Gastroesophageal sphincter (tissue), 4 donors: Measurements from ENCODE around the gene PTPRG. TPM values are rescaled to one million over a fixed set of nuclear protein-coding genes. Genes with fewer than 3 reads are reported as not detected.

ENCODE experiments used
- ATAC-seq: fragments of 150-250 bp; one replicate; pipeline ENCODE4 v1.9.1; 2016; ENCODE audit warnings: mild to moderate bottlenecking, moderate library complexity
- H3K27ac ChIP-seq, 4 donors: fragments of 200-600 bp; sonication (generic) in 3 of 4; 1 replicate in 3 of 4; 2 replicates in 1 of 4; pipeline ENCODE4 v1.5.1; 2016 to 2019
- H3K27me3 ChIP-seq: fragments of 200-600 bp; sonication (generic); one replicate; pipeline ENCODE4 v1.5.1; 2019
- H3K36me3 ChIP-seq, 2 donors: fragments of 200-600 bp; sonication (generic); one replicate each; pipeline ENCODE4 v1.5.1; 2019; ENCODE audit warnings: control low read depth in 1 of 2
- H3K4me1 ChIP-seq, 3 donors: fragments of 200-600 bp; sonication (generic); 1 replicate in 2 of 3; 2 replicates in 1 of 3; pipeline ENCODE4 v1.5.1; 2016 to 2019; ENCODE audit warnings: control low read depth in 2 of 3
- H3K4me3 ChIP-seq, 2 donors: fragments of 200-600 bp; sonication (generic); one replicate each; pipeline ENCODE4 v1.5.1; 2019; ENCODE audit warnings: mild to moderate bottlenecking in 1 of 2, moderate library complexity in 1 of 2
- H3K9me3 ChIP-seq, 3 donors: fragments of 200-600 bp; sonication (generic); one replicate each; pipeline ENCODE4 v1.5.1; 2017 to 2019; ENCODE audit warnings: control low read depth in 2 of 3
- EP300 ChIP-seq: sonication (generic); formaldehyde crosslinking; IDR thresholded peaks from one replicate; pipeline ENCODE4 v1.6.1; 2017; ENCODE audit warnings: antibody characterized with exemption, mild to moderate bottlenecking
- POLR2A ChIP-seq, 2 donors: fragments of 450-650 bp; IDR thresholded peaks; one replicate each; pipeline ENCODE4 v1.6.1; 2017; ENCODE audit warnings: antibody characterized with exemption in 2 of 2, mild to moderate bottlenecking in 2 of 2, moderate library complexity in 1 of 2
- POLR2AphosphoS5 ChIP-seq: sonication (generic); formaldehyde crosslinking; IDR thresholded peaks from one replicate; pipeline ENCODE4 v1.6.1; 2017; ENCODE audit warnings: antibody characterized with exemption
- WGBS, 2 donors: methylation state at CpG; one replicate each; pipeline ENCODE4 v1.1.5; 2018; ENCODE audit warnings: low coverage in 1 of 2; 5-methylcytosine and 5-hydroxymethylcytosine counted together
- total RNA-seq, 4 donors: library from RNA; depleted of rRNA; stranded (reverse); fragments of >200 nt; gene quantifications; one replicate each; pipeline ENCODE4 v1.1.0, GENCODE V29; 2016
- TF ChIP-seq, protein P1 (sequence below), 4 experiments: fragments of 200-600 bp in 2 of 4; fragments of 450-650 bp in 2 of 4; sonication (generic) in 1 of 4; IDR thresholded peaks; one replicate each; pipeline ENCODE4 v1.5.1; 2017 to 2019; ENCODE audit warnings: antibody characterized with exemption in 4 of 4, mild to moderate bottlenecking in 2 of 4, moderate library complexity in 2 of 4

Gene PTPRG
- total RNA-seq, 4 donors from 2014 or later, result 48.7 to 81.9 (median 52.8) TPM

GRCh38 chr3:62110443-62111225 is 549.3 kb downstream of the PTPRG start:
- H3K9me3 ChIP-seq, result no peaks in the 10 kb centered on the region
- no peaks in the 10 kb centered on the region for H3K36me3 ChIP-seq
- H3K27me3 ChIP-seq, result no peaks in the 10 kb centered on the region
- no peak overlapping the region for H3K27ac ChIP-seq
- H3K4me1 ChIP-seq, result no peaks in the 10 kb centered on the region
- H3K4me3 ChIP-seq, result no peak overlapping the region
- 80 to 89% methylated on average over 5 of the region's 5 CpGs for WGBS, 2 donors
- ATAC-seq, result no peak
- TF ChIP-seq POLR2AphosphoS5 (no peak), POLR2A (IDR thresholded peaks at IDR 0.05) (no peak), EP300 (no peak)
- TF ChIP-seq, protein P1, sequence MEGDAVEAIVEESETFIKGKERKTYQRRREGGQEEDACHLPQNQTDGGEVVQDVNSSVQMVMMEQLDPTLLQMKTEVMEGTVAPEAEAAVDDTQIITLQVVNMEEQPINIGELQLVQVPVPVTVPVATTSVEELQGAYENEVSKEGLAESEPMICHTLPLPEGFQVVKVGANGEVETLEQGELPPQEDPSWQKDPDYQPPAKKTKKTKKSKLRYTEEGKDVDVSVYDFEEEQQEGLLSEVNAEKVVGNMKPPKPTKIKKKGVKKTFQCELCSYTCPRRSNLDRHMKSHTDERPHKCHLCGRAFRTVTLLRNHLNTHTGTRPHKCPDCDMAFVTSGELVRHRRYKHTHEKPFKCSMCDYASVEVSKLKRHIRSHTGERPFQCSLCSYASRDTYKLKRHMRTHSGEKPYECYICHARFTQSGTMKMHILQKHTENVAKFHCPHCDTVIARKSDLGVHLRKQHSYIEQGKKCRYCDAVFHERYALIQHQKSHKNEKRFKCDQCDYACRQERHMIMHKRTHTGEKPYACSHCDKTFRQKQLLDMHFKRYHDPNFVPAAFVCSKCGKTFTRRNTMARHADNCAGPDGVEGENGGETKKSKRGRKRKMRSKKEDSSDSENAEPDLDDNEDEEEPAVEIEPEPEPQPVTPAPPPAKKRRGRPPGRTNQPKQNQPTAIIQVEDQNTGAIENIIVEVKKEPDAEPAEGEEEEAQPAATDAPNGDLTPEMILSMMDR (IDR thresholded peaks at IDR 0.05), result no peak

- ATAC-seq, result no peak
- TF ChIP-seq POLR2AphosphoS5 (no peak), EP300 (no peak), POLR2A (IDR thresholded peaks at IDR 0.05) (no peak)
- TF ChIP-seq, protein P1 (IDR thresholded peaks at IDR 0.05), result no peak
- 76 to 91% methylated on average over 3 of the region's 3 CpGs for WGBS, 2 donors
Observed at GRCh38 chr3:62113092-62113491, 551.7 kb downstream of the PTPRG start.

GRCh38 chr3:62114763-62115162 is 553.4 kb downstream of the PTPRG start:
- H3K4me3 ChIP-seq, result no peak overlapping the region
- WGBS, 2 donors, result 100% methylated on average over 1 of the region's 1 CpG

More at GRCh38 chr3:62113092-62113491, 551.7 kb downstream of the PTPRG start:
- no peaks in the 10 kb centered on the region for H3K9me3 ChIP-seq
- H3K36me3 ChIP-seq, result no peaks in the 10 kb centered on the region
- H3K4me1 ChIP-seq, result no peaks in the 10 kb centered on the region
- no peak overlapping the region for H3K4me3 ChIP-seq
- H3K27ac ChIP-seq, result no peak overlapping the region
- no peaks in the 10 kb centered on the region for H3K27me3 ChIP-seq

GRCh38 chr3:62117903-62118548 is 556.7 kb downstream of the PTPRG start:
- TF ChIP-seq, protein P1 (IDR thresholded peaks at IDR 0.05), result no peak
- TF ChIP-seq EP300 (no peak), POLR2A (IDR thresholded peaks at IDR 0.05) (no peak), POLR2AphosphoS5 (no peak)
- Histone ChIP-seq H3K27me3 (no peaks in the 10 kb centered on the region), H3K9me3 (no peaks in the 10 kb centered on the region), H3K4me1 (no peaks in the 10 kb centered on the region), H3K27ac (peak overlapping the region in 1 of 4 donors; percentile 41), H3K4me3 (no peak overlapping the region), H3K36me3 (no peaks in the 10 kb centered on the region)
- peak; percentile 46 for ATAC-seq
- WGBS, 2 donors, result 38 to 59% methylated on average over 3 of the region's 3 CpGs

More at GRCh38 chr3:62114763-62115162, 553.4 kb downstream of the PTPRG start:
- Histone ChIP-seq H3K27ac (no peak overlapping the region), H3K4me1 (no peaks in the 10 kb centered on the region), H3K9me3 (no peaks in the 10 kb centered on the region), H3K27me3 (no peaks in the 10 kb centered on the region), H3K36me3 (no peaks in the 10 kb centered on the region)
- TF ChIP-seq, protein P1 (IDR thresholded peaks at IDR 0.05), result no peak
- TF ChIP-seq POLR2AphosphoS5, result no peak
- ATAC-seq, result no peak
